ENCODE measurements around the gene CEP152. TPM values are rescaled to one million over a fixed set of nuclear protein-coding genes. Genes with fewer than 3 reads are reported as not detected.

The CEP152 gene, protein sequence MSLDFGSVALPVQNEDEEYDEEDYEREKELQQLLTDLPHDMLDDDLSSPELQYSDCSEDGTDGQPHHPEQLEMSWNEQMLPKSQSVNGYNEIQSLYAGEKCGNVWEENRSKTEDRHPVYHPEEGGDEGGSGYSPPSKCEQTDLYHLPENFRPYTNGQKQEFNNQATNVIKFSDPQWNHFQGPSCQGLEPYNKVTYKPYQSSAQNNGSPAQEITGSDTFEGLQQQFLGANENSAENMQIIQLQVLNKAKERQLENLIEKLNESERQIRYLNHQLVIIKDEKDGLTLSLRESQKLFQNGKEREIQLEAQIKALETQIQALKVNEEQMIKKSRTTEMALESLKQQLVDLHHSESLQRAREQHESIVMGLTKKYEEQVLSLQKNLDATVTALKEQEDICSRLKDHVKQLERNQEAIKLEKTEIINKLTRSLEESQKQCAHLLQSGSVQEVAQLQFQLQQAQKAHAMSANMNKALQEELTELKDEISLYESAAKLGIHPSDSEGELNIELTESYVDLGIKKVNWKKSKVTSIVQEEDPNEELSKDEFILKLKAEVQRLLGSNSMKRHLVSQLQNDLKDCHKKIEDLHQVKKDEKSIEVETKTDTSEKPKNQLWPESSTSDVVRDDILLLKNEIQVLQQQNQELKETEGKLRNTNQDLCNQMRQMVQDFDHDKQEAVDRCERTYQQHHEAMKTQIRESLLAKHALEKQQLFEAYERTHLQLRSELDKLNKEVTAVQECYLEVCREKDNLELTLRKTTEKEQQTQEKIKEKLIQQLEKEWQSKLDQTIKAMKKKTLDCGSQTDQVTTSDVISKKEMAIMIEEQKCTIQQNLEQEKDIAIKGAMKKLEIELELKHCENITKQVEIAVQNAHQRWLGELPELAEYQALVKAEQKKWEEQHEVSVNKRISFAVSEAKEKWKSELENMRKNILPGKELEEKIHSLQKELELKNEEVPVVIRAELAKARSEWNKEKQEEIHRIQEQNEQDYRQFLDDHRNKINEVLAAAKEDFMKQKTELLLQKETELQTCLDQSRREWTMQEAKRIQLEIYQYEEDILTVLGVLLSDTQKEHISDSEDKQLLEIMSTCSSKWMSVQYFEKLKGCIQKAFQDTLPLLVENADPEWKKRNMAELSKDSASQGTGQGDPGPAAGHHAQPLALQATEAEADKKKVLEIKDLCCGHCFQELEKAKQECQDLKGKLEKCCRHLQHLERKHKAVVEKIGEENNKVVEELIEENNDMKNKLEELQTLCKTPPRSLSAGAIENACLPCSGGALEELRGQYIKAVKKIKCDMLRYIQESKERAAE (N-terminal part only)
- 3.4 and 5.0 TPM in 2 replicates for total RNA-seq

DNA sequence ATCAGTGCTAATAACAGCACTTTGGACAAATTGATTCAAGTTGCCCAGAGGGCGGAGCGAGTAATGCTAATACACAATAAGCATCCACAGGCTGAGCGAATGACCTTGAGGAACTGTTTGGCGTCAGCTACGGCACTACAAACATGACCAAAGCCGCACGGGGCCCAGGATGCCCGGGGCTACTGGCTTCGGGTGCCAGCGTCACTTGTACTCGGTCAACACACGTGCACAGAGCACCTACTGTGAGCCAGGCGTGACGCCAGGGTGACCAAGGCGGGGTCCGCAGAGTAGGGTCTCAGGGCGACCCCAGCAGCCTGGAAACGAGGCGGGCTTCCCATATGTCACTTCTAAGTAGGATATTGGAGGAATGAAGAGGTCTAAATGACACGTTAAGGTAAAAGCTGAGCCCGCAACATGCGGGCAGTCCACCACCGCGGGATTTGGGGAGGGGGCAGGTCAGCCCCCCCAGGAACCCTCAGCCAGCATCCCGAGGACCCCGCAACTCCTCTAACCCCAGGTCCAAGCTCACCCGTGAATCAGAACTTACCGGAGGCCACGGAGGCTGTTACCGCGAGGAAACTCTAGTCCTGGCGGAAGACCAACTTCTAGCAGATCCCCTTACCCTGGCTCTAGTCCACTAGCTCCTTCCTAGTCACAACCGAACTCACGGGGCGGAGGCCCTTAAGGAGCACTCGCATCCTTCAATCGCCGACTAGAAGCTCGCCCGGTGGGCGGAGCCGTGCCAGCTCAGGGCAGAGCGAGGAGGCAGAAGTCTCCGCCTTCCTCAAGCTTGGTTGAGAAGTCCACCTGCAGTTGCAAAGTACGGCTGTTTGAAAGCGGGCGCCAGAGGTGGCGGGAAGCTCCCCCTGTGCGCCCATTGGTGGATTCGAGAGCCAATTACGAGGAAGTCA is at the start of gene CEP152:
Gene CEP152, minus strand, starts transcription at position 656 of the 911 bp plus-strand sequence. CDS start 5,420 bp downstream, outside the sequence.

Other genes starting within 250 kb of the CEP152 start
- gene FBN1, start 165.4 kb downstream of the CEP152 start, total RNA-seq, result 130 and 283 TPM in 2 replicates
- 286 and 297 TPM in 2 replicates for gene EID1, start 67.1 kb upstream of the CEP152 start, total RNA-seq
- gene SHC4, start 152.8 kb upstream of the CEP152 start, total RNA-seq, result 1.5 and 1.6 TPM in 2 replicates
- 17.8 and 29.1 TPM in 2 replicates for gene SECISBP2L, start 235.4 kb upstream of the CEP152 start, total RNA-seq